Natural killer cell (primary cell): ENCODE results near the gene KCNF1. TPM values are rescaled to one million over a fixed set of nuclear protein-coding genes. Genes with fewer than 3 reads are reported as not detected.

Experiments
- ATAC-seq, 3 donors: fragments of 150-1000 bp in 2 of 3; fragments of 200-7000 bp in 1 of 3; cut with Tn5 transposase; 1 replicate in 1 of 3; 2 replicates in 2 of 3; pipeline ENCODE4 v1.10.0; 2021; ENCODE audit warnings: mild to moderate bottlenecking in 2 of 3, moderate library complexity in 2 of 3
- DNase-seq, 2 donors: peaks; one replicate each; pipeline versions ENCODE4 v3.0.0 to v3.0.0-alpha.2; 2013 to 2021; ENCODE audit warnings: mixed read lengths in 1 of 2
- H3K27ac ChIP-seq: one replicate; pipeline ENCODE4 v1.5.1; 2013; ENCODE audit warnings: mild to moderate bottlenecking, low read length
- H3K27me3 ChIP-seq: one replicate; pipeline ENCODE4 v1.6.1; 2013; ENCODE audit warnings: low read length; ENCODE audit not compliant: control insufficient read depth, insufficient read depth
- H3K36me3 ChIP-seq: one replicate; pipeline ENCODE4 v1.6.1; 2013; ENCODE audit warnings: low read length; ENCODE audit not compliant: control insufficient read depth, insufficient read depth
- H3K4me1 ChIP-seq: one replicate; pipeline ENCODE4 v1.6.1; 2013; ENCODE audit warnings: low read length; ENCODE audit not compliant: control insufficient read depth, insufficient read depth
- H3K4me3 ChIP-seq: one replicate; pipeline ENCODE4 v1.5.1; 2013; ENCODE audit warnings: low read length
- H3K9me3 ChIP-seq: one replicate; pipeline ENCODE4 v1.6.1; 2013; ENCODE audit warnings: low read length; ENCODE audit not compliant: control insufficient read depth, insufficient read depth
- H3K27ac Mint-ChIP-seq, 2 donors: one replicate each; pipeline ENCODE4 v1.8.0; 2022; ENCODE audit warnings: mild to moderate bottlenecking in 2 of 2, mixed read lengths in 2 of 2, moderate library complexity in 1 of 2
- H3K27me3 Mint-ChIP-seq, 2 donors: one replicate each; pipeline ENCODE4 v1.8.0; 2022; ENCODE audit warnings: low read depth in 2 of 2, mixed read lengths in 2 of 2
- H3K36me3 Mint-ChIP-seq: one replicate; pipeline ENCODE4 v1.8.0; 2022; ENCODE audit warnings: mixed read lengths
- H3K4me1 Mint-ChIP-seq, 2 donors: one replicate each; pipeline ENCODE4 v1.8.0; 2022; ENCODE audit warnings: mixed read lengths in 2 of 2
- H3K4me3 Mint-ChIP-seq: one replicate; pipeline ENCODE4 v1.8.0; 2022; ENCODE audit warnings: mild to moderate bottlenecking, moderate library complexity, mixed read lengths
- H3K9me3 Mint-ChIP-seq, 2 donors: one replicate each; pipeline ENCODE4 v1.8.0; 2022; ENCODE audit warnings: mixed read lengths in 2 of 2
- WGBS: methylation state at CpG from one replicate; pipeline ENCODE4 v1.1.7; 2013; ENCODE audit warnings: missing lambda C conversion rate; ENCODE audit not compliant: insufficient coverage; 5-methylcytosine and 5-hydroxymethylcytosine counted together
- intact Hi-C: fragments of 100-400 bp; cut with micrococcal nuclease; formaldehyde crosslinking; loops from one replicate; pipeline ENCODE4 v1.14.2; 2022
- total RNA-seq, 4 donors: library from RNA; stranded (reverse); fragments of 120-200 nt in 1 of 4; gene quantifications; one replicate each; pipeline versions ENCODE4 v1.2.3 to v1.2.4, GENCODE V29; 2013 to 2022
- TF ChIP-seq, protein P1 (sequence below): fragments of 200-600 bp; IDR thresholded peaks from one replicate; pipeline ENCODE4 v1.8.0; 2022; ENCODE audit warnings: antibody characterized with exemption

Gene KCNF1
- total RNA-seq, 3 donors from 2014 or later (not counting 1 experiment from before 2014, with no cell fraction given): not detected

GRCh38 chr2:10865841-10866240, 45.9 kb upstream of the KCNF1 start:
- intact Hi-C loops: loop anchor here (2.0 kb wide), 1 partner anchor 15 kb away; no protein-coding TSS in a partner anchor
- Mint-ChIP-seq H3K36me3 (no peaks in the 10 kb centered on the region), H3K27ac (no peak overlapping the region), H3K4me3 (no peak overlapping the region), H3K27me3 (no peaks in the 10 kb centered on the region), H3K9me3 (no peaks in the 10 kb centered on the region), H3K4me1 (peaks cover 41 to 48% of the 10 kb centered on the region in 2 donors)
- Histone ChIP-seq H3K27ac (no peak overlapping the region), H3K9me3 (no peaks in the 10 kb centered on the region), H3K36me3 (no peaks in the 10 kb centered on the region), H3K4me3 (no peak overlapping the region), H3K27me3 (no peaks in the 10 kb centered on the region), H3K4me1 (peaks cover 49% of the 10 kb centered on the region)
- ATAC-seq (no peak), DNase-seq (no peak)
- TF ChIP-seq, protein P1, sequence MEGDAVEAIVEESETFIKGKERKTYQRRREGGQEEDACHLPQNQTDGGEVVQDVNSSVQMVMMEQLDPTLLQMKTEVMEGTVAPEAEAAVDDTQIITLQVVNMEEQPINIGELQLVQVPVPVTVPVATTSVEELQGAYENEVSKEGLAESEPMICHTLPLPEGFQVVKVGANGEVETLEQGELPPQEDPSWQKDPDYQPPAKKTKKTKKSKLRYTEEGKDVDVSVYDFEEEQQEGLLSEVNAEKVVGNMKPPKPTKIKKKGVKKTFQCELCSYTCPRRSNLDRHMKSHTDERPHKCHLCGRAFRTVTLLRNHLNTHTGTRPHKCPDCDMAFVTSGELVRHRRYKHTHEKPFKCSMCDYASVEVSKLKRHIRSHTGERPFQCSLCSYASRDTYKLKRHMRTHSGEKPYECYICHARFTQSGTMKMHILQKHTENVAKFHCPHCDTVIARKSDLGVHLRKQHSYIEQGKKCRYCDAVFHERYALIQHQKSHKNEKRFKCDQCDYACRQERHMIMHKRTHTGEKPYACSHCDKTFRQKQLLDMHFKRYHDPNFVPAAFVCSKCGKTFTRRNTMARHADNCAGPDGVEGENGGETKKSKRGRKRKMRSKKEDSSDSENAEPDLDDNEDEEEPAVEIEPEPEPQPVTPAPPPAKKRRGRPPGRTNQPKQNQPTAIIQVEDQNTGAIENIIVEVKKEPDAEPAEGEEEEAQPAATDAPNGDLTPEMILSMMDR: no peak
- 73% methylated on average over 9 of the region's 10 CpGs for WGBS

GRCh38 chr2:10867692-10868420, 43.9 kb upstream of the KCNF1 start:
- Mint-ChIP-seq H3K36me3 (peaks cover 11% of the 10 kb centered on the region), H3K27me3 (no peaks in the 10 kb centered on the region), H3K4me1 (peaks cover 28 to 30% of the 10 kb centered on the region in 2 donors), H3K4me3 (no peak overlapping the region), H3K27ac (no peak overlapping the region), H3K9me3 (peaks cover 0 to 4% of the 10 kb centered on the region in 2 donors)
- Histone ChIP-seq H3K36me3 (no peaks in the 10 kb centered on the region), H3K4me3 (no peak overlapping the region), H3K4me1 (peaks cover 35% of the 10 kb centered on the region), H3K9me3 (peaks cover 4% of the 10 kb centered on the region), H3K27ac (no peak overlapping the region), H3K27me3 (no peaks in the 10 kb centered on the region)
- TF ChIP-seq, protein P1: no peak
- ATAC-seq (no peak), DNase-seq (no peak)
- WGBS: 65% methylated on average over 6 of the region's 6 CpGs
- intact Hi-C loops: no loop called here

GRCh38 chr2:10868465-10869314, 43.0 kb upstream of the KCNF1 start:
- DNase-seq (no peak), ATAC-seq (no peak)
- TF ChIP-seq, protein P1: no peak
- WGBS: 88% methylated on average over 15 of the region's 15 CpGs
- Histone ChIP-seq H3K36me3 (no peaks in the 10 kb centered on the region), H3K27me3 (no peaks in the 10 kb centered on the region), H3K9me3 (peaks cover 4% of the 10 kb centered on the region), H3K27ac (no peak overlapping the region), H3K4me1 (peaks cover 26% of the 10 kb centered on the region), H3K4me3 (no peak overlapping the region)
- Mint-ChIP-seq H3K9me3 (peaks cover 0 to 4% of the 10 kb centered on the region in 2 donors), H3K27ac (no peak overlapping the region), H3K27me3 (no peaks in the 10 kb centered on the region), H3K36me3 (peaks cover 13% of the 10 kb centered on the region), H3K4me3 (no peak overlapping the region), H3K4me1 (peaks cover 19 to 21% of the 10 kb centered on the region in 2 donors)
- intact Hi-C loops: no loop called here
